ENCODE data around the gene KCNN1.
A peak's percentile ranks its signal among the peaks of the same experiment; 100 is the strongest.

KCNN1 gene

DNA sequence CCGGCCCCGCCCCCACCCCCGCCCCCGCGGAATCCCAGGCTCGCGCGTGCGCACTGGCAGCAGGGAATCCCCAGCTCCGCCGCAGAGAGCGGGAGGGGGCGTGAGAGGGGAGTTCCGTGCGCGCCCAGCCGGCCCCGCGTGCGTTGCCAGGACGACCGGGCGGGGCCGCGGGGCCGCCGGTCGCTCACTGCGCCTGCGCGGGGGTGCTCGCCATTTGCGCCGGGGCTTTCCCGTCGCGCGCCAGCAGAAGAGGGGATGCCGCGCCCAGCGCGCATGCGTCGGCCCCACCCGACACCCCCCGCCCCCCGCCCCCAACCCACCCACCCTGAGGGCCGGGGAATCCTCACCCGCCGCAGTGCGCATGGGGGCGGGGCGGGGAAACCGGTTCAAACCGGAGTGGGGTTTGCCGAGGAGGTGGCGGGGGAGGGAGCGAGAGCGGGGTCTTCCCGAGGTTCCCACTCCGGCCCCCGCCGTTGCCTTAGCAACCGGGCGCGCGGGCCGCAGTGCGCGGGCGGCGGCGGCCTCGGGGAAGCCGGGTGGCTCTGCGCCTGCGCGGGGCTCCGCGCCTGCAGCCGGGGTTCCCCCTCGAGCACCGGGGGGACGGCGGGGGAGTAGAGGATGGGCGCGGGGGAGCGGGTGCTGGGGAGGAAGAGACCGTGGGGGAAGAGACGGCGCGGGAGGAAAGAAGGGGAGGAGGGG, 18.9 kb upstream of the KCNN1 start:
- peak; percentile 91 to 92 for DNase-seq

DNA sequence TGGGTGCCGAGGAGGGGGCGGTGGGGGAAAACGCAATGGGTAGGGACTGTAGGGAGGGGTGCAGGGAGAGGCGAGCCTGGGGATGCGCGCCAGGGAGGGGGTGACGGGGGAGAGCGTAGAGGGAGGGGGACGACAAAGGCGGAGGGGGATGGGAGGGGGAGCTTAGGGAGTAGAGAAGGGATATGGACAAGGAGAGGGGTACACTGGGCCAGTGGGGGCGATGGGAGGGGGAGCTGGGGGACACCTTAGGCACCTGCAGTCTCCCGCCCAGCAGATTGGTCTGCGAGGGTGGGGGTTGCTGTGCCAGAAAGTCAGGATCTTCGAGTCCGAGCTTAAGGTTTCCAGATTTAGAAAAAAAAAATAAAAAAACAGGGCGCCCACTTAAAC, 18.4 kb upstream of the KCNN1 start:
- DNase-seq: peak in 1 of 2 experiments; percentile 18

DNA sequence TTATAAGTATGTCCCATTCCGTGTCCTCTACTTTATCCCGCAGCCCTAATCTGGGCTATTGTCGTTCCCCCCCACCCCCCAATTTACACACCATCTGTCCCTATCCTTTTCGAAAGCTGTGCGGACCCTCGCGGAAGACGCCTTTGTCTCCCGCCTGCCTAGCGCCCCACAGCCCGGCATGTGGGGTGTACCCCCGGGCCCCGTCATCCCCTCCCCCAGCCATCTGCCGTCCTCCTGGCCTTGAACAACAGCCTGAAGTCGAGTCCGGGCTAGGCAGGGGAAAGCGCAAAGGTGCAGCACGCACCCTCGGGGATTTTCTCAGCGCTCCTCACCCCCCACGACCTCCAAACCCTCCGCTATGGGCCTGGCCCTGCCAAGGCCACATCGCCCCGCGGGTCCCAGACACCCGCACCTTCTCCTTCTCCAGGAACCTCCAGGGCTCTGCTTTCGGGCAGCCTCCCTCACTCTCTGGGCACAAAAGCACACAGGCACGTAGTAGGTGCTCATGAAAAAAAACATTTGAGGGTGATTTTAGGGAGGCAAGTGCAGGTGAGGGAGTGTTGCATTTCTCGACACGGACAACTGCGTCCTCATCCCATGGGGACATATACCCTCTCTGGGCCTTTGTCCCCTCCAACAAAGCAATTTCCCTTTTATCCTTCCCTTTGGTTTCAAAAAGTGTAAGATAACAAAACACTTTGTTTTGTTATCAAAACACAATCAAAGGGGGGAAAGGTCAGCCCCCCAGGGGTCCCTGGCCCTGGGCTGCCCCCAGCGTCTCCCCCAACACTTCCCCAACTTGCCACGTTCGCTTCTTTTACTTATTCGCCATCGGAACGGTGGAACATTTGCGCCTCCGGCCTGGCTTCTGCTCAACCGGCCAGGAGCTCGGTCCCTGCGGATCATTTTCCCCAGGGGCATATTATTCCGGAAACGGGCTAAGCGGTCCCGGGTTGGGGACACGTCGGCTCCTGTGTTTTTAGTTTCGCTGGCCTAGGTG, 17.7 kb upstream of the KCNN1 start:
- DNase-seq: peak; percentile 24 to 29

DNA sequence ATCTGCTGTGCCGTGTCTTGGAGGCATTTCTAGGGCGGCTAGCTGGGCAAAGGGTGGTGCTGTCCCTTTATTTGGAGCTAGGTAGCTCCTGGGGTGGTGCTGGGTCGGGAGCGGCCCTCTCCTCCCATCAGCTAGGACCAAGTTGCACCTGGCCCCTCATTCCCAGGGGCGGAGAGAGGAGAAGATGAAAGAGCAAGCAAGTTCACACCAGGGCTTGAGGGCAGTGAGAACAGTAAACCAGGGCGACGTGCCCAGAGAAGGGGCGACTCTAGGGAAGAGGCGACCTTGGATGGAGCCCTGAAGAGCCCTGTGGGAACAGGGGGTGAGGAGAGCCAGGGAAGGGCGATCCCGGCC, 17.0 kb upstream of the KCNN1 start:
- no peak for DNase-seq

DNA sequence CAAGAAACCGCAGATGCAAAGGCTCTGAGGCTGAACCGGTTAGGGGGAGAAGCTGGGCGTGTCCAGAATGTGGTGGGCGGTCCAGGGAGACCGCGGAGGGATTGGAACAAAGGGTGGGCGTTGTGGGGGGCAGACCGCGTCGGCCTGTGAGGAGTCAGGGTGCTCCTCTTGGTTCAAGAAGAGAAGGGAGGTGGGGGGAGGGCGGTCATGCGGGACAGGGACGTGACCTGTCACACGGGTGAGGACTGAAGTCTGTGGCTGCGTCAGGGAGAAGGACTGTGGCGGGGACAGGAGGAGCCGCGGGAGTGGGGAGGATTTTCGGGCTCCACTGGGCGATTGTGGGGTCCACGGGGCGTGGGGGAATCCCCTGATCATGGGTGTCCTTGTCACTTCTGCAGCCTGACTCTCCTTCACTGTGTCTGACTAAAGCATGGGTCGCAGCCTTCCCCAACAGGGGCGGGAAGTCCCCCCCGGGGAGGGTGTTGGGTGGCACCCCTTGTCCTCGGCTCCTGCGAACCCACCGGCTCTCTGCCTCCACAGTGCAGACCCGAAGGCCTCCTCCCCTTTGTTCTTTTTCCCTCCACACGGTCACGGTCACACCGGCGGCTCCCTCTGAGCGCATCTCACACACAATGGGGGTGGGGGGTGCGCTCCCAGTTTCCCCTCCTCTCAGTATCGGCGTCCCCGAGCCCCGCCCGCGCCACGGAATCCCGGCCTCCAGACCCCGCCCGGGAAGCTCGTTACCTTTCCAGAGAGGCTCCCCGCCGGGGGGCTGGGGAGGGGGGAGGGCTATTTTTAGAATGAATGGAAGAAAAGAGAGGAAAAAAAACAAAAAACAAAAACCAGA, 16.4 kb upstream of the KCNN1 start:
- DNase-seq: peak; percentile 46 to 55

DNA sequence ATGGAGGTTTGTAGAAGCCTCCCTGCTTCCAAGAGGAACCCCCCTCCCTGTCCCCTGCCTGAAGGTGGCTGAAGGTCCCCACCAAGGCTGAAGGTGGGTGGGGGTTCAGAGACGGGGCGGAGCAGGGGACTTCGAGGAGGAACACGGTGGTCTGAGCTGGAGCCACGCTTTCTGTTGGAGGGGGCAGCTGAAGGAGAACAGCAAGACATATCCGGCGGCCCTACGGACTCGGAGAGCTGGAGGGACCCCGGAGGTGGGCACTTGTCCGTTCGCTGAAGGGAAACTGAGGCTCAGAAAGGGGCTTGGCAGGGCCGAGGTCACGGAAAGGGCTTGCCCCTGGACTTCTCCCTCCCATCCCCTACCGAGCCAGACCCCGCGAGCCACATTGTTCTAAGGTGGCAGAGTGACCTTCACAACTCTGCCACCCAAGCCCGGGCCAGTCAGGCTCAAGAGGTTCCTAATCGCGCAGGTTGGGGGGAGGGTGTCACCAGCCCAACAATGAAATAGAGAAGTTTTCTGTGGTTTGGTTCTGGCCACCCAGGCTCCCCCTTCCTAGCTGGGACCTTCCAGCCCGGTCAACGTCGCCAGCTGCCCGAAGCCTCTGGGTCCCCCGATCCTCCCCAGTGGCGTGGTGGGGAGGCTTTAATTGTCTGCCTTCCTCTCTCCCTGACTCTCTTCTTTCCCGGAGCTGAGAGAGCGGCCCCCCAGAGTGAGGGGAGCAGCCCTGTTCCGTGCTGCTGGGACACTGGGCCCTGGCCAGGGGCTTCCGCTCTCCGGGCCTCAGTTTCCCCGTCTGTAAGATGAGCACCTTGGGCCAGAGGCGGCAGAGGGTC, 15.5 kb upstream of the KCNN1 start:
- no peak for DNase-seq

DNA sequence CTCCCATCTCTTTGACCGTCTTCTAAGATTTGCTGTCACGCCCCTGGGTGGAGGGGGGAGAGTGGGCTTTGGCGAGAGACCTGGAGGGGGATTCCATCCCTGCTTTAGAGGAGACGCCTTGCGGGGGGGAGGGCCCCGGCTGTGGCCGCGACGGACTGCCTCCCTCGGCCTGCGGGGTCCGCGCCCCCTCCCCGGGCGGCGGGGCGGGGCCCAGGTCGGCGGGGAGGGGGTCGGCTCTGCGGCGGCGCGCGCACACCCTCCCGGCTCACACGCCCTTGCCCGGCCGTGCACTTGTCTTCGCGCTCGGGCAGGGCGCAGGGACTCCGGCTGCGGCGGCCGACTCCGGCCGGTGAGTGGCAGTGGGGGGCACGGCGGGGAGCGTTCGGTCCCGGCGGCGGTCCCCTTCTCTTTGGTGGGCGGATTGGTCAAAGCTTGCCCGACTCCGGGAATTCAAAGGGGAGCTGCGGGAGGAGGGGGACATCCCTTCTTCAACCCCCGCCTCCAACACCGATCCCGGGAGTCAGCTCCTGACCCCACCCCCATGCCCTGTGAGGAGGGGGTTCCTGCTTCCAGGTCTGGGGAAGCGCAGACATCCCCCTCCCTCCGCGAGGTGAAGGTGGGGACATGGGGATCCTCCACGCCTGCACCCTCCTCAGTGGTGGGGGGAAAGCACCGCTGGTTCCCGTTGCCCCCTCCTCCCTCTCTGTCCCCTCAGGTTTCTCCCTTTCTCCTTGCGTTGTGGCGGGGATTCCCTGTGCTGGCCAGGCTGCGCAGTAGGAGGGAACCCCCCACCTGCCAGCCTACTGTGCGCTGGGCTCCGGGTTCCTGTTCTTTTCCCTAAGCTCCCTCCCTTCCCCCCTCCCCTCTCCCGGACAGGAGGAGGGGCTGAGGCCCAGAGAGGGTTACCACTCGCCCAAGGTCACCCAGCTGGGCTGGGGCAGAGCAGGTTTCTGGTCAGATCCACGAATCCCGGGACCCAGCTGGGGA, 14.6 kb upstream of the KCNN1 start:
- no peak for DNase-seq

DNA sequence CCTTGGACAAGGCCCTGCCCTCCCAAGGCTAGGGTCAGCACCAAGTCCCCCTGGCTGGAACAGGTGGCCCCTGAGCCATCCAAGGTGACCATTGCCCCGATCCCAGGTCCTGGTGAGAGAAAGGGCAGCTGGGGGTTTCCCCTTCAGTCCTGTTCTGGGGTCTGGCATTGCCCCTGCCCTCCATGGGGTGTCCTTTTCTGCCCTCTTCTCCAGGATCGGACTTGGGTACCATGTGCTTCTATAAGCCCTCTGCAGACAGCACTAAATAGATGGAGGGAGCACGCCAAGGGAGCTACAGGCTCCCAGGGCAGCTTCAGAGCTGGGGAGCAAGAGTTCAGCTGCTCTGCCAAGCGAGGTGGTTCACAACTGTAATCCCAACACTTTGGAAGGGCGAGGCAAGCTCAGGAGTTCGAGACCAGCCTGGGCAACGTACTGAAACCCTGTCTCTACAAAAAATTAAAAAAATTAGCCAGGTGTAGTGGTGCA, 13.5 kb upstream of the KCNN1 start:
- DNase-seq: no peak

DNA sequence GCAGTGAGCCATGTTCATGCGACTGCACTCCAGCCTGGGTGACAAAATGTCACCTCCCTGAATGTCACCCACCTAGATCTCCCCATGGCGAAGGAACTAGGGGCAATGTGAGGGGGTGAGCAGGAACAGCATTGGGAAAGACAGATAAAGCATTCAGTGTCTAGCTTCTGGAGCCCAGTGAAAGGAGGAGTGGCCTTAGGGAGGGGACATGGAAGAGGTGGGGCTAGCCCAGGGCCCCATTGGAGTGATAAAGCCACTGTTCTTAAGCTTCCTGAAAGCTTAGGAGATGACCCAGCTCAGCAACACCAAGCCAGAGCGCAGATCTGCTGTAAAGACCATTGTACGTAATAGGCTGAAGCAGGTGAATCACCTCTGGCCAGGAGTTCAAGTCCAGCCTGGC, 13.0 kb upstream of the KCNN1 start:
- DNase-seq: no peak

DNA sequence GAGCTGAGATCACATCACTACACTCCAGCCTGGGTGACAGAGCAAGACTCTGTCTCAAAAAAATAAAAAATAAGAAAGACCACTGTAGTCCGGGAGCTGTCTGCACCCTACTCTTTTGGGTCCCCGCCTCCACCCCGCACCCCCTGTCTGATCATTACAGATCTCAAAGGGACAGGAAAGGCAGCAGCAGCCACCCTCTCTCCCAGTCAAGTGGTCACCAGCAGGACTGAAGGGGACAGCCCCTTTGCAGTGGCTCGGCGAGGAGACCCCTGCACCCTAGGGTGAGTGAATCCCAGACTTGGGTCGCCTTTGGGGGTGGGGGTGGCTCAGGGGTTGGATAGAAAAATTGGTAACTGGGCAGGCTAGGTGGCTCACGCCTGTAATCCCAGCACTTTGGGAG, 12.5 kb upstream of the KCNN1 start:
- no peak for DNase-seq

DNA sequence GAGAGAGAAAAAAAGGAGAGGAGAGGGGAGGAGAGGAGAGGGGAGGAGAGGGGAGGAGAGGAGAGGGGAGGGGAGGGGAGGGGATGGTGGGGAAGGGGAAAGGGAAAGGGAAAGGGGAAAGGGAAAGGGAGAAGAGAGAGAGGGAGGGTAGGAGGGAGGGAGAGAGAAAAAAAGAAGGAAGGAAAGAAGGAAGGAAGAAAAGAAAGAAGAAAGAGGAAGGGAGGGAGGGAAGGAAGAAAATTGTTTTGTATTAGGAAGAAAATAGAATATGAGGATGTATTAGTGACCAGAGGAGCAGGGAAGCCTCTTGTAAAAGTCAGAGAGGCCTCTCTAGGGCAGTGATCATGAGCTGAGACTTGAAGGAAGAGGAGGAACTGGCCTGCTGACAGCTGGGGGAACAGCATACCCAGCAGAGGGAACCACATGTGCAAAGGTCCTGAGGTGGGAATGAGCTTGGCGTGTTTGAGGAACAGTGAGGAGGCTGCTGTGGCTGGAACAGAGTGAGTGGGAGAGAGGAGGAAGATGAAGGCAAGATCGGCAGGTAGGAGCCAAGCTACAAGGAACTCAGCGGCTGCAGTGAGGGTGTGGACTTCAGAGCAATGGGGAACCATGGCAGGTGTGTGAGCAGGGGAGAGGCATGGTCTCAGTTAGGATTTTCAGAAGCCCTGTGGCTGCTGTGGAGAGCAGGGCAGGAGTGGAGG, 9.6 kb upstream of the KCNN1 start:
- no peak for DNase-seq

GRCh38 chr19:17957885-17958284, 9.0 kb upstream of the KCNN1 start:
- no peak for DNase-seq

- no peak for DNase-seq
Observed at GRCh38 chr19:17963936-17964691, 2.8 kb upstream of the KCNN1 start.

GRCh38 chr19:17965370-17966128, 1.4 kb upstream of the KCNN1 start:
- DNase-seq: no peak

DNA sequence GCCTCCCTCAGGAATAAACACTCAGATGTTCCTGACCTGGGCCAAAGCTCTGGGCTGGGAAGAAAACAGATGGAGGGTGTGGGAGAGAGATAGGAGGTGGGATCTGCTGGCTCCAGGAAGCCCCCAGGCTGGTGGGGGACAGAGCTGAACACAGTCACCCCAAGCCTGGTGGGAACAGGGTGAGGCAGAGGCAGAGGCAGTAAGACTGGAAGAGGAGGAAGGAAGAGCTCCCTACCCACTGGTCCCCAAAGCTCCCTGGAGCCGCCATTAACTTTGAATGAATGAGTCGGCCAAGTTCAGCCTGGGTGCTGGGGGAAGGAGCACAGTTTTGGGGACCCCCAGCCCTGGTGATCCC, 801 bp upstream of the KCNN1 start:
- no peak for DNase-seq

DNA sequence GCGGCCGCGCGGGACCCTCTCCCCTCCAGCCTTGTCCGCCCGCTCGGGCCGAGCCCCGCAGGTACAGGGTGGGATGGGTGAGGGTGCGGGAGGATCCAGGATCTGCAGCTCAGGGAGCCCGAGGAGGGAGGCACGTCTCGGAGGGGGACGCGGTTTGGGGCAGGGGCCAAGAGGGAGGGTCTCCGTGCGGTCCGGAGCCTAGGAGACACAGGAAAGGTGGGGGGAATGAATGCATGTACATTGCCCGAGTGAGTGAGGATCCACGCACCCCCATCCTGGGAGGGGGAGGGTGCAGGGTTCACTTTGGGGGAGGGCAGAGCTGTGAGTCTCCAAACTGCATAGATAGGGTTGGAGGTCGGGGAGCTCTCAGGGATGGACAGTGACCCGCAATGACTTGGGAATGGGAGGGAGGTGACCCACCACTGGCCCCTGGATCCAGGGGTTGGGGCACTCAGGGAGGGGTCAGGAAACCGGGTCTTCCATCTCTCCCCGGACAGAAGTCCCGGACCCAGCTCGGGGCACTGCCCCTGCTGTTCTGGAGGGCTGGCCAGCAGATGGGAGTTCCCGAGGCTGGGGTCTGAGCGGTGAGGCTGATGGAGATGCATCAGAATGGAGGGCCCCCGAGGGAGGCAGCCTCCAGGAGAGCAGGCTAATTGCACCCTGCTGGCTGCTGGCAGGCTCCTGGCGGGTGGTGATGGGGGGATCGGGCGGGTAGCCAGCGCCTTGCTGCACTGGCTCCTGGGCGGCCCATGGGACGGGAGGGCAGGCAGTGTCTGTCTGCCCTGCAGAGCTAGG, 547 bp downstream of the KCNN1 start:
- DNase-seq: no peak

GRCh38 chr19:17968362-17968761, 1.5 kb downstream of the KCNN1 start:
- DNase-seq: no peak
